Measurements from ENCODE around the gene ZSWIM8.

DNA sequence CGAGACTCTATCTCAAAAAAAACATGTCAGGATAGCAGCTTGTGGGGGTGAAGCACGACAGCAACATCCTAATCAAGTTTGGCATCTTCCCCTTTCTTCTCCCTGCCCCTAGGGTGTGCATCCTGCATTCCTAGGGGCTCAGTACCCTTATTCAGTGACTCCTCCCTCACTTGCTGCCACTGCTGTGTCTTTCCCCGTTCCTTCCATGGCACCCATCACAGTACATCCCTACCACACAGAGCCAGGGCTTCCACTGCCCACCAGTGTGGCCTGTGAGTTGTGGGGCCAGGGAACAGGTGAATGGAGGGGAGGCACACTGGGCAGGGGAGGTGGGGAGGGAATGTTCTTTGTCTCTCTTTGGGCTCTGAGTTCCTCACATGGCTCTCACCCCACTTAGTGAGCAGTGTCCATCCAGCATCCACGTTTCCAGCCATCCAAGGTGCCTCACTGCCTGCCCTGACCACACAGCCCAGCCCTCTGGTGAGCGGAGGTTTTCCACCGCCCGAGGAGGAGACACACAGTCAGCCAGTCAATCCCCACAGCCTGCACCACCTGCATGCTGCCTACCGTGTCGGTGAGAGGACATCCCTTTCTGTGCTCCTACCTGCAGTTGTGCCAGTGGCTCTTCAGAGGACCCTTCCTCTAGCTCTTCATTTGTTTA, 14.6 kb downstream of the ZSWIM8 start:
- TF ChIP-seq, protein P1, sequence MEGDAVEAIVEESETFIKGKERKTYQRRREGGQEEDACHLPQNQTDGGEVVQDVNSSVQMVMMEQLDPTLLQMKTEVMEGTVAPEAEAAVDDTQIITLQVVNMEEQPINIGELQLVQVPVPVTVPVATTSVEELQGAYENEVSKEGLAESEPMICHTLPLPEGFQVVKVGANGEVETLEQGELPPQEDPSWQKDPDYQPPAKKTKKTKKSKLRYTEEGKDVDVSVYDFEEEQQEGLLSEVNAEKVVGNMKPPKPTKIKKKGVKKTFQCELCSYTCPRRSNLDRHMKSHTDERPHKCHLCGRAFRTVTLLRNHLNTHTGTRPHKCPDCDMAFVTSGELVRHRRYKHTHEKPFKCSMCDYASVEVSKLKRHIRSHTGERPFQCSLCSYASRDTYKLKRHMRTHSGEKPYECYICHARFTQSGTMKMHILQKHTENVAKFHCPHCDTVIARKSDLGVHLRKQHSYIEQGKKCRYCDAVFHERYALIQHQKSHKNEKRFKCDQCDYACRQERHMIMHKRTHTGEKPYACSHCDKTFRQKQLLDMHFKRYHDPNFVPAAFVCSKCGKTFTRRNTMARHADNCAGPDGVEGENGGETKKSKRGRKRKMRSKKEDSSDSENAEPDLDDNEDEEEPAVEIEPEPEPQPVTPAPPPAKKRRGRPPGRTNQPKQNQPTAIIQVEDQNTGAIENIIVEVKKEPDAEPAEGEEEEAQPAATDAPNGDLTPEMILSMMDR (IDR thresholded peaks at IDR 0.05) = no peak
- no peak for TF ChIP-seq JUN (IDR thresholded peaks at IDR 0.05)
- TF ChIP-seq POLR2A (IDR thresholded peaks at IDR 0.05; ENCODE audit: low read length) = no peak
- TF ChIP-seq, protein P2, sequence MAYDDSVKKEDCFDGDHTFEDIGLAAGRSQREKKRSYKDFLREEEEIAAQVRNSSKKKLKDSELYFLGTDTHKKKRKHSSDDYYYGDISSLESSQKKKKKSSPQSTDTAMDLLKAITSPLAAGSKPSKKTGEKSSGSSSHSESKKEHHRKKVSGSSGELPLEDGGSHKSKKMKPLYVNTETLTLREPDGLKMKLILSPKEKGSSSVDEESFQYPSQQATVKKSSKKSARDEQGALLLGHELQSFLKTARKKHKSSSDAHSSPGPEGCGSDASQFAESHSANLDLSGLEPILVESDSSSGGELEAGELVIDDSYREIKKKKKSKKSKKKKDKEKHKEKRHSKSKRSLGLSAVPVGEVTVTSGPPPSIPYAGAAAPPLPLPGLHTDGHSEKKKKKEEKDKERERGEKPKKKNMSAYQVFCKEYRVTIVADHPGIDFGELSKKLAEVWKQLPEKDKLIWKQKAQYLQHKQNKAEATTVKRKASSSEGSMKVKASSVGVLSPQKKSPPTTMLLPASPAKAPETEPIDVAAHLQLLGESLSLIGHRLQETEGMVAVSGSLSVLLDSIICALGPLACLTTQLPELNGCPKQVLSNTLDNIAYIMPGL (CRISPR knock-in tag; IDR thresholded peaks at IDR 0.05; ENCODE audit: borderline replicate concordance) = no peak
- no peak for TF ChIP-seq NR3C1 (IDR thresholded peaks at IDR 0.05)
- no peak for TF ChIP-seq ZNF302 (CRISPR knock-in tag; IDR thresholded peaks at IDR 0.05)
